ENCODE data around the gene PRKCB. TPM values are rescaled to one million over a fixed set of nuclear protein-coding genes. Genes with fewer than 3 reads are reported as not detected.

Gene PRKCB
- total RNA-seq, 1 experiment from 2014 or later, result 0.89 TPM

GRCh38 chr16:24189941-24190340 lies 354.2 kb downstream of the PRKCB start:
- no peaks in the 10 kb centered on the region for H3K36me3 ChIP-seq (ENCODE audit: control insufficient read depth in 1 of 2, insufficient read depth in 2 of 2, low read length in 2 of 2)
- no peak overlapping the region for H3K4me2 ChIP-seq (ENCODE audit: low read length)
- TF ChIP-seq SIN3A (IDR thresholded peaks at IDR 0.05; ENCODE audit: low read depth) (no peak), SRF (IDR thresholded peaks at IDR 0.05; ENCODE audit: low read depth) (no peak), POLR2A (IDR thresholded peaks at IDR 0.05; ENCODE audit: borderline replicate concordance, extremely low read depth, insufficient read depth, insufficient read length) (no peak), ZFX (IDR thresholded peaks at IDR 0.05) (no peak), EZH2 (IDR thresholded peaks at IDR 0.05) (no peak), CEBPB (IDR thresholded peaks at IDR 0.05; ENCODE audit: low read depth) (no peak), FOSL1 (IDR thresholded peaks at IDR 0.05; ENCODE audit: low read depth) (no peak), SP1 (IDR thresholded peaks at IDR 0.05; ENCODE audit: low read depth) (no peak)
- TF ChIP-seq, protein P1, sequence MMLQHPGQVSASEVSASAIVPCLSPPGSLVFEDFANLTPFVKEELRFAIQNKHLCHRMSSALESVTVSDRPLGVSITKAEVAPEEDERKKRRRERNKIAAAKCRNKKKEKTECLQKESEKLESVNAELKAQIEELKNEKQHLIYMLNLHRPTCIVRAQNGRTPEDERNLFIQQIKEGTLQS (IDR thresholded peaks at IDR 0.05), result no peak
- TF ChIP-seq, protein P2, sequence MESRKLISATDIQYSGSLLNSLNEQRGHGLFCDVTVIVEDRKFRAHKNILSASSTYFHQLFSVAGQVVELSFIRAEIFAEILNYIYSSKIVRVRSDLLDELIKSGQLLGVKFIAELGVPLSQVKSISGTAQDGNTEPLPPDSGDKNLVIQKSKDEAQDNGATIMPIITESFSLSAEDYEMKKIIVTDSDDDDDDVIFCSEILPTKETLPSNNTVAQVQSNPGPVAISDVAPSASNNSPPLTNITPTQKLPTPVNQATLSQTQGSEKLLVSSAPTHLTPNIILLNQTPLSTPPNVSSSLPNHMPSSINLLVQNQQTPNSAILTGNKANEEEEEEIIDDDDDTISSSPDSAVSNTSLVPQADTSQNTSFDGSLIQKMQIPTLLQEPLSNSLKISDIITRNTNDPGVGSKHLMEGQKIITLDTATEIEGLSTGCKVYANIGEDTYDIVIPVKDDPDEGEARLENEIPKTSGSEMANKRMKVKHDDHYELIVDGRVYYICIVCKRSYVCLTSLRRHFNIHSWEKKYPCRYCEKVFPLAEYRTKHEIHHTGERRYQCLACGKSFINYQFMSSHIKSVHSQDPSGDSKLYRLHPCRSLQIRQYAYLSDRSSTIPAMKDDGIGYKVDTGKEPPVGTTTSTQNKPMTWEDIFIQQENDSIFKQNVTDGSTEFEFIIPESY (IDR thresholded peaks at IDR 0.05; ENCODE audit: extremely low read depth, insufficient replicate concordance, low read length), result no peak
- H4K20me1 ChIP-seq (ENCODE audit: insufficient read depth), result no peaks in the 10 kb centered on the region
- no peaks in the 10 kb centered on the region for H3K79me2 ChIP-seq (ENCODE audit: insufficient read depth, low read length)
- H3K27me3 ChIP-seq (ENCODE audit: insufficient read depth, low read length), result peaks cover 57% of the 10 kb centered on the region
- ChIA-PET RAD21 (ENCODE audit: low non-redundant PET in 1 of 2, low total read pairs in 2 of 2, uncharacterized antibody in 2 of 2, unreplicated experiment in 2 of 2) (no interaction called here), POLR2A (no interaction called here), CTCF (no interaction called here)
- no peaks in the 10 kb centered on the region for H3K9me2 ChIP-seq (ENCODE audit: insufficient read depth)
- no peak overlapping the region for H2AFZ ChIP-seq (ENCODE audit: low read depth, low read length, poor library complexity, severe bottlenecking)
- DNase-seq (ENCODE audit: low read depth, low spot score) (no peak), ATAC-seq (no peak)
- BruUV-seq (replicated peaks), result no TSS peak
- H3K4me1 ChIP-seq (ENCODE audit: control insufficient read depth in 1 of 2, insufficient read depth in 2 of 2, low read length in 2 of 2), result no peaks in the 10 kb centered on the region
- no peak overlapping the region for H3K27ac ChIP-seq (ENCODE audit: low read depth, low read length)
- no peaks in the 10 kb centered on the region for H3K9me3 ChIP-seq (ENCODE audit: control insufficient read depth in 1 of 2, insufficient read depth in 1 of 2, low read depth in 1 of 2, low read length in 2 of 2)
- H3K4me3 ChIP-seq (replicated peaks in 1 of 2; ENCODE audit: low read depth in 1 of 2, low read length in 2 of 2), result no peak overlapping the region
- intact Hi-C loops (cut with micrococcal nuclease), result no loop called here
- no peak overlapping the region for H3K9ac ChIP-seq (ENCODE audit: low read length)

Measured in HCT116 (cell line).